AG08396 (cell line): Measurements from ENCODE around the gene CLRN3.

ENCODE experiments used
- DNase-seq: peaks from one replicate; pipeline ENCODE4 v3.0.0; 2012; ENCODE audit warnings: low spot score, mixed read lengths

The CLRN3 gene, protein sequence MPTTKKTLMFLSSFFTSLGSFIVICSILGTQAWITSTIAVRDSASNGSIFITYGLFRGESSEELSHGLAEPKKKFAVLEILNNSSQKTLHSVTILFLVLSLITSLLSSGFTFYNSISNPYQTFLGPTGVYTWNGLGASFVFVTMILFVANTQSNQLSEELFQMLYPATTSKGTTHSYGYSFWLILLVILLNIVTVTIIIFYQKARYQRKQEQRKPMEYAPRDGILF

GRCh38 chr10:127892743-127893142, at the start of gene CLRN3:
Gene CLRN3, minus strand, starts transcription at chr10:127892941. Its CDS starts 157 bp downstream, at chr10:127892784.
- DNase-seq = no peak

DNA sequence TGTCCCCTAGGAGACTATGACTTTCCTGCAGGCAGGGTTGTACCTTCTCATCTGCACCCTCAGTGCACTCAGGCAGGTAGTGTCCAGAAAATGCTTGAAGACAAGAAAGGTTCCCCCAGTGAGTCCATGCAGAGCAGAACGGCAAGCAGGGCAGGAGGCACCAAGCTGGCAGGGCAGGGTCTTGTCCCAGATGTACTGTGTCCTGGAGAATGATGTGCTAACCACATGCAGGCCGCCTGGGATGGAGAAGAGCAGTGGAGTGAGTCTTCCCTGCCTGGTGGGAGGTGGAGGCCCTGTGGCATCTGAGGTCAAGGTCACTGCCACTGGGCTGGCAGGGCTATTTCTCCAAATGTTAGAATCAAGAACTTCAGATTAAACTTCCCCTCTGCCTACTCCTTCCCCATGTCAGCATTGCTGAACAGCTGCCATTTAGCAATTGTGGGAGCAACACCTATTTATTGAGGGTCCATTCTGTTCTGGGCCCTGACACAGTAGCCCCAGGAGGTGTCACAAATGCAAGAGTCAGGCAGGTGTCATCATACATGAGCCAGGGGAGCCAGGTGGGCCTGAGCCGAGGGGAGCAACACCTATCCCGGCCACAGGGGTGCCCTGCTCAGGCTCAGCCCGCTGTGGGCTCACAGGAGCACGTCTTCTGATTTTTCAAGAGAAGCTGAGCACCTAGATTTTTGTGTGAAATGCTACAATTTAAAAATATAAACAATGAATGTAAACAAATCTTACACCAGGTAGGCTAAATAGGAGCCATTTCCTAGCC, 48.3 kb upstream of the CLRN3 start:
- no peak for DNase-seq

DNA sequence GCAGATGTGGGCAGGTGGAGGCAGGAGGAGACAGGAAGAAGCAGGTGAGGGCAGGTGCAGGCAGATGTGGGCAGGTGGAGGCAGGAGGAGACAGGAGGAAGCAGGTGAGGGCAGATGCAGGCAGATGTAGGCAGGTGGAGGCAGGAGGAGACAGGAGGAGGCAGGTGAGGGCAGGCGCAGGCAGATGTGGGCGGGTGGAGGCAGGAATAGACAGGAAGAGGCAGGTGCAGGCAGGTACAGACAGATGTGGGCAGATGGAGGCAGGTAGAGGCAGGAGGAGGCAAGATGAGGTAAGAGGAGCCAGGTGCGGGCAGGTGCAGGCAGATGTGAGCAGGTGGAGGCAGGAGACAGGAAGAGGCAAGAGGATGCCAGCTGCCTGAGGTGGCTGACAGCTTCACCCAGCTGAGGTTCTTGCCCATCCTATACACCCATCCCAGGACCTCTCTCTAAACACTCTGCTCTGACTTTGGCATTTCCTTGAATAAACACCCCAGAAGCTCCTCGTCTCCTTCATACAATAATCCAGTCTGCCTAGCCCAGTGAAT, 47.1 kb upstream of the CLRN3 start:
- no peak for DNase-seq

- DNase-seq = no peak
Measured at GRCh38 chr10:127937915-127938463, 45.2 kb upstream of the CLRN3 start.

DNA sequence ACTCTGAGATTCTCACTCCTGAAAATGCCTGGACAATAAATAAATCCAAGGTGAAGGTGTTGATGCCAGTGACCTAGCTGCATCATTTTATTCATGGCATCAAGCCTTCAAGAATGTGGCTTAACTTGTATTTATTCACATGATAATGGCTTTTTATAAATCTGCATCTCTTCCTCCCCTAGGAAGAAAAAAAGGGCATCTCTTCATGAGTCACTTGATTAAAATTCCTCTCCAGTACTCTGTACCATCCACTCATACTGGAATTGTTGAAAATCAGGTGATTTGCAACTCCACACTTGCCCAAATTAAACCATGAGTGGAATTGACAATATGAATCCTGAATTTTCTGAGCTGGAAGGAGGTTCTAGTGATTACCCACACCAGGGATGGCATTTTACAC, 44.3 kb upstream of the CLRN3 start:
- no peak for DNase-seq

DNA sequence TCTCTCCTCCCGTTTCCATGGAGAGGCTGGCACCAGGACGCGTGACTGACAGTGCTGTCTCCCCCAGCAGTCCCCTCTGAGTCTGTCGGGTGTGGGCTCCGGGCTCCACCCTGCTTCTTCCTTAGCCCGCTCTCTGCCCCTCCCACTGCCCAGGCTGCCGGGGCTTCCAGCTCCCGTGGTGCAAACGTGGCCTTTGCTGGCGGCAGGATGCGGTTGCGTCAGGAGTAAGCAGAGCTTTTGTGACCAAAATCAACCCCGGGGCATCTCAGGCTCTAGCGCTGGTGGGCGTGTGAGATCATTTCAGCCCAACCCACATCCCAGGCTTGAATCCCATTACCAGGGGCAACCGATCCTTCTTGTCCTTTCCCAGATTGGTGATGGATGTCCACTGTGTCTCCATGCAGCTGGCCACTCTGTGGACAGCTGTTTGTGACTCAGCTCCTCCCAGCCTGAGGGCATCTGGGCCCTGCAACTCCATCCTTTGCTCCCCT, 42.4 kb upstream of the CLRN3 start:
- DNase-seq = no peak

DNA sequence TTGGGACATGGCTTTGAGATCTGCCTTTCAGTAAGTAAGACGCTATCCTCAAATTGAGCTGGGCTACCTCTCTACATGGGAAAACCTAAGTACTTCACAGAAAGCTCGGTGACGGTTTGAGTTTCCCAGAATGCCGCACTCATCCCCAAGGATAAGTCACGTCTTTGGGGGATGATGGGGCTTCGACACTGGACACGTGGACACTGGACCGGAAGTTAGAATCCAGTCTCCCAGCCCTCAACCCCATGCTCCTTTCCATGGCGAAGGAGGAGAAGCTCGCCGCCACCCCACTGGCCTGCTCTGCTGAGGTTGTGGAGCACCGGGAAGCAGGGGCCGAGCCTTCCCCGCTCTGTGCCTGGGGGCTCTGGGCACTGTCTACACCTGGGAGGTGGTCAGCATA, 41.6 kb upstream of the CLRN3 start:
- no peak for DNase-seq

- no peak for DNase-seq
Measured at GRCh38 chr10:127933271-127933670, 40.5 kb upstream of the CLRN3 start.

DNA sequence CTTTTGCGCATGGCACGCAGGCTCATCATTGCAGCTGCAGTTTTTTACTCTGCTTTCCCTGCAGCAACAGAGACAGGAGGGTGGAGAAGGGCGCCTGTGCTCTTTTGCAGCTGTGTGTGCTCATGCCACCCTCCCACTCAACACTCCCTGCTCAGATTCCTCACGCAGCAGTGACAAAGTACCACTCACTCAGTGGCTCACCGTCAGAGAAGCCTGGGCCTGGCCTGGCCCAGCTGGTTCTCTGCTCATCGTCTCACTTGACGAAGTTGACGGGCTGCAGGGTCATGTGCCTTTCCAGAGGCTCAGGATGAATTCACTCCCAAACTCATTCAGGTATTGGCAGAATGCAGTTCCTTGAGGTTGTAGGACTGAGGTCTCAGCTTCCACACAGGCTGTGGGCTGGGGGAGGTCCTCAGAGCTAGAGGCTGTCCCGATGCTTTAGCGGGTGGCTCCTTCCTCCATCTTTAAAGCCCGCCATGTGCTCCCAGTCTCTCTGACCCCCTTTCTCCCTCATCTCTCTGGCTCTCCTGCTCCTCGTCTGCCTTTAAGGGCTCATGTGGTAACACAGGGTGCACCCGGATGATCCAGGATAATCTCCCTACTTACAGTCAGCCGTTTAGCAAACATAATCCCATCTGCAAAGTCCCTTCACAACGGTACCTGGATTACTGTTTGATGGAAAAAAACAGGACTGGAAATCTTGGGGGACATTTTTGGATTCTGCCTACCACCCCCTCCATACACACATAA, 40.0 kb upstream of the CLRN3 start:
- no peak for DNase-seq

DNA sequence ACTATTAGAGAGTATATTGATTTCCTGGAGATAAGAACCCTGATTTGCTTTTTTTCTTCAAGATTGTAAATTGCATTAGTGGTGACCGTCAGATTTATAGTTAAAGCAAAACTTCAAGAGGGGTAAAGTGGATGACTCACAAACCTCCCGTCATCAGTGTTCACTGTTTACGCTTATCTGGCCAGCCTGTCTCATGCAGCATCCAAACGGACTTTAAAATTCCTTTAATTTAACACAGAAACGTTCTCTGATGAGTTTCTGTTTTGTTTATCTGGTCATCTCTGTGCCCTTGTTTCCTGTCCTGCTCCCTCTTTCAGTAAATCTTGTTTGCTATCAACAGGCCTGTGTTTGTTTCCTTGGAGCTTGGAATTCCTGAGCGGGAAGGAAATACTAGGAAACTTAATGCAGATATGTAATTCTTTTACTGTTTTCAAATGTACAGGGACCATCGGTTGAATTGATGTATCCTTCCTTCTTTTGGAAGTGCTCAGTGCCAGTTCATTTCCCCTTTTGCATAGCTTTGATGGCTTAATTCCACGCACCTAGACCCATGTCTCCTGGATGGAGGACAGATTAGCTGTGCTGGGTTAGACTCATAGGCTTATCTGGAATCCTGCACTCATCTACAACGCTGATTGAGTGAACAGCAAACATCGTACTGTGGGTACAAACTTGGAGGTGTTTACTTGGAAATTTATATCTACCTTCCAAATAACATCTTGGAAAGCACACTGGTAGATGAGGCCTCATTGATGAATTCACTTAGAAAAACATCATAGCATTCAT, 35.5 kb upstream of the CLRN3 start:
- DNase-seq = peak; percentile 63

DNA sequence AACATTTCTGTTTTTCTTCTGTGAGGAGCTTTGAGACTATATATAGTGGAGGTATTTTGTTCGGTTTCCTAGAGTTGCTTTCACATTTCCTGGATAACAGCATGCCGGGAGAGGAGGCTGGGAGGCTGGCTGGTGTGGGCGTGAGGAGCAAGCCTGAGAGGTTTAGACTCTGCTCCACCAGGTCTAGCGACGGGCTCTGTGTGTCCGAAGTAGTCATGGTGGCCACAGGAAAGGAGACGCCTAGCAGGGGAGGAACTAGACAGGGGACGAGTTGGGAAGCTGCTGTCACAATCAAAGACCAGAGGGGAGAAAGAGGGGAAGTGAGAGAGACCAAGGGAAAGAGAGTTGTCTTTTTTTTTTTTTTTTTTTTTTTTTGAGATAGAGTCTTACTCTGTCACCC, 33.7 kb upstream of the CLRN3 start:
- no peak for DNase-seq

DNA sequence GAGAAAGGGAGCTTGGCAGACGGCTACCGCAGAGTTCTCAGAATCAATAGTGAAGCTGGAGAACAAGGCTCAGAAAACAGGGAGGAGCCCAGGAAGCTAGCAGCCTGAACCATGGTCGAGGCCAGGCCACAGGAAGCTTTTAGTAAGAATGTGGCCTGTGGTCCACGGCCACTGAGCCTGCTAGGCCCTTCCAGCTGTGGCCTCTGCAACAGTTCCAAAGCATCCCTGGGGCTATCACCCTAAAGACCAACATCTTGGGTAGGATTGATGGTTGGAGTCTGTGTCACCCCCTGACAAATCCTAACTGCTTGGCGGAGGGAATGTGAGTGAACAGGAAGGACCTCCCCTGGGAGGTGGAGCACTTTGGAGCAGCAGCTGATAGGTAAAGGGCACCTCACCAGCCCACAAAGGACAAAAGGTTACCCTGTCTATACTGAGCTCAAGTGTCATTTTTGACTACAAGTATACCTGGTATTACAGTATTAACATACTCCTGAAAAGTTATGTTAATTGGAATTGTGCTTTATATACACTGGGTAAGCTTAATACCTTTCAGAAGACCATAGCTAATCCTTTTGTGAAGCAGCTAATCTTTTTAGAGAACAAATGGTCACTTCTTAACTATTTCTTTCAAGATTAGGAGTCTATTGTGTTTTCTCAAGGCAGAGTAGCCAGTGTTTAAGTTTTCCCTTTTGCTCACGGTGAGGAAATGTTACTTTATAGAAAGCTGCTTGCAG, 32.9 kb upstream of the CLRN3 start:
- no peak for DNase-seq

- DNase-seq = no peak
Measured at GRCh38 chr10:127923646-127924045, 30.9 kb upstream of the CLRN3 start.

DNA sequence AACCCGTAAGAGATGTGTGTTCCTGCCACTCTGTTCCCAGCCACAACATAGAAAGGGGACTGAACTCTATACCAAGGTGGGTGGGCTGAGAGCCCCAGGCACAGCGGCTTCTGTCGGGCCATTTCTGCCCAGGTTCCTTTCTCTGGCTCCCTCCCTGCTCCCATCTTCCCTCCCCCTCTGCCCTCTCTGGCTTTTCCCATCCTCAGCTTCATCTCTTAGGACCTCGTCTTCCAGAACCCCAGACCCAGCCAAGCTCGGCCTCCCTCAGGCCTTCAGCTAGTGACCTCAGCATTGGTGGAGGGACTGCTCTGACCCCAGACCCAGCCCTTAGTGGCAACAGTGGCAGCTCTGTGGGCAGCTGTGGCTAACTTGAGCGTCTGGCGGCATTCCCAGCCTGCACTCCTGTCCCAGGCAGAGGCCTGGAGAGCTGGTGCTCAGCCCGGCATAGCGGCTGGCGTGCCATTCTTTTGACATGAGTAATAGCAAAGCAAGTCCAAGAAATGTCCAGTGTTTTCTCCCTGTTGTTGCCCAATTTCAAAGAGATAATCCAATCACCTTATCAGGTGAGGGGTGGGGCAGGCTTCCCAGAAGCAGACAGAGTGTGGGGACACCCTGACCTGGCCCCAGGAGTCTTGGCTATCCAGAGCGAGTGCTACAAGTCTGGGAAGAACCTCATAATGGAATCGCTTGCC, 30.1 kb upstream of the CLRN3 start:
- peak; percentile 82 for DNase-seq

DNA sequence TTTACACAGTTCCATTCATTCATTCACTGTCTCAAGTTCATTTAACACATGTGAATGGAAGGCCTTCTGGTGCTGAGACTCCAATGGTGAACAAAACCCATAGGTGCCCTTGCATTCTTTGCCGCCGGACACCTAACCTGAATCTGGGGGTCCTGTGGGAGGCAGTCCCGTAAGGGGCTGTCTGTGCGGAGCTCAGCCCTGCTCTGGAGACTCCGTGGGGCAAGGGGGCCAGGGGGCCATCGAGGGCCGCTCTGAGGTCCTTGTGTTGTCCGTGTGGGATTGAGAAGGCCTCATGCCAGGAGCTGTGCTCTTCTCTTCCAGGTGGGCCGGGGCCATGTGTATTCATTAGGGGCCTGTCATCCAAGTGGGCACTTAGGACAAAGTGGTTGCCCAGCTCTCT, 29.5 kb upstream of the CLRN3 start:
- DNase-seq = no peak

- no peak for DNase-seq
Measured at GRCh38 chr10:127921753-127922145, 29.0 kb upstream of the CLRN3 start.

DNA sequence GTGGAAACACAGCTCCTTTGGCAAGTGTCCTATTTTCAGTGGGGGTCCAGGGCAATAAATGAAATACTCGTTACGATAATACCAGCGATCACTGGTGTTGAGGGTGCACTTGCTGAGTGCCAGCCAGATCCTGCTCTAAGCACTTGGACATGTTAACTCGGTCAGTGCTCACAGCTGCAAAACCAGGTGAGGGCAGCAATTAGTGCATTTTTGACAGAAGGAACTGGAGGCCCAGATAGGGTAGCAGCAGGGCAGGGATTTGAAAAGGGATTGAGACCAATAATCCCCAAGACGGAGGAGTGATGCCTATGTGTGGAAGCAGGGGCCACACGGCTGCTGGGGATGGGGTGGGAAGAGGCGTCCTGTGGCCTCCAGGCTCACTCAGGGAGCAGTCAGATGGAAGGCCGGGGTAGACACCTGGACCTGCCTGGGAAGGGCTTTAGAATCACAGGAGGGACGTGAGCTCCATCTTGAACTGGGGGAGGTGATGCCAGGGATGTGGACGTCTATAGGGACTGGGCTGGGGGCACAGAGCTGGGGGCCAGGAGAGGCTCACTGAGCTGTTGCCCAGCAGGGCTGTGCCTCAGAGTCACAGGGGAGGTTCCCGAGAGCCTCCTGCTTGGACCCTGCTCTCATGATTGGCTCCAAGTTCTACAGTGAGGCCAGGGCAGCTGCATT, 28.5 kb upstream of the CLRN3 start:
- no peak for DNase-seq

GRCh38 chr10:127920306-127921074, 27.7 kb upstream of the CLRN3 start:
- no peak for DNase-seq
